HG03095 (cell line): ENCODE data around the gene MEGF11.

Experiments
- ATAC-seq: cut with Tn5 transposase; IDR thresholded peaks from one replicate; pipeline ENCODE4 v1.9.1; 2021; ENCODE audit warnings: moderate library complexity; ENCODE audit not compliant: unreplicated experiment

Gene MEGF11

DNA sequence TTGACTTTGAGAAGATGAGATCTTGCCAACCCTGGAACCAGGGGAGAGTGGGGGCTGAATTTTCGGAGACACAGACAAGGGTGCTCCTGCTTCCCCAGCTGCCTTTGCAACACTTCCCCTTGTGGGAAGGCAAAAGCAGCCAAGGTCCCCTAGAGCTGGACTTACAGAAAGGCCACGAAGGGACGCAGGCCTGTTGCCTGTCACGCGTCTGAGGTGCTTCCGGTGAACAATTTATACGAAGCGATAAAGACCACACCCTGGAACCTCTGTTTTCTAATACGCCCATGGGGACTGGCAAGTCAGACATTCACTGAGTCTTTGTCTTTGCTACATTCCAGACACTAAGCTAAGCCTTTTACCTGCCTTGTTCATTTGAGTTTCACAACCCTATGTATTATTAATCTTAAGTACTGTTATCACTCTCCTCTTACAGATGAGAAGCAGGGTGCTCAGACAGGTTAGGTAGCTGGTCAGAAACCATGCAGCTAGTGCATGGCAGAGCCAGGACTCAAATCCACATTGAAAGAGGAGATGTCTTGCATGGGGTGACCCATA is 13.2 kb downstream of the MEGF11 start:
- ATAC-seq = no peak

DNA sequence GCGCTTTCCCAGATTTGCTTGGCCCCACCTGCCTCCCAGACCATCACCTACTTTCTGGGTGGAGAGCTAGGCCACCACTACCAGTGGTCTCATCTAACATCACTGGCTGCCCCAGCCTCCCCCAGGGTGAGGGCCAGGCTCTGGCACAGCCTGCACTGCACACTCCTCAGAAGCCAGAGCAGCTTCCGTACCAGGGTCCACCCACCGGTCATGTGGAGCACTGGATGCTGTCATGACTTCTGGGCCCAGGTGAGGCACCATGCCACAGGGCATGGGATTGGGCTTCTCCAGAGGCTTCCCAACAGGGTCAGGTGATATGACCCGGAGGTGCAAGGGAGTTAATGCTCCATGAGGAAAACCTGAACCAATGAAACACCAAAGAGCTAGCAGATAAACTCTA is 14.0 kb downstream of the MEGF11 start:
- ATAC-seq = no peak

DNA sequence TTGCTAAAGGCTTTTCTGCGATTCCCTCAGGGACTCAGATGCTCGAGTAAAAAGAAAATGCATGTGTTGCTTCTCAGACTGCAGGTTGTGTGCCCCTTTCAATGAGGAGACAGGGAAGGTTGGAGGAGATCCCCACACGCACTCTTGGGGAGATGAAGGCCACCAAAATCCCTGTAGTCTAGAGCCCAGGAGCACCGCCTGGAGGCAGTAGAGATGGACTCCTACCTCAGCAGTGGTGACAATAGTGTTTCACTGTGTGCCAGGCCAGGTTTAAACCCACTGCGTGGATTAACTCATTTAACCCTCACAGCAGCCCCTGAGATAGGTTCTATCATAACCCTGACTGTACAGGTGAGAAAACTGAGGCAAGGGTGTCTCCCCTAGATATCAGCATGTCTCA is 15.2 kb downstream of the MEGF11 start:
- no peak for ATAC-seq

DNA sequence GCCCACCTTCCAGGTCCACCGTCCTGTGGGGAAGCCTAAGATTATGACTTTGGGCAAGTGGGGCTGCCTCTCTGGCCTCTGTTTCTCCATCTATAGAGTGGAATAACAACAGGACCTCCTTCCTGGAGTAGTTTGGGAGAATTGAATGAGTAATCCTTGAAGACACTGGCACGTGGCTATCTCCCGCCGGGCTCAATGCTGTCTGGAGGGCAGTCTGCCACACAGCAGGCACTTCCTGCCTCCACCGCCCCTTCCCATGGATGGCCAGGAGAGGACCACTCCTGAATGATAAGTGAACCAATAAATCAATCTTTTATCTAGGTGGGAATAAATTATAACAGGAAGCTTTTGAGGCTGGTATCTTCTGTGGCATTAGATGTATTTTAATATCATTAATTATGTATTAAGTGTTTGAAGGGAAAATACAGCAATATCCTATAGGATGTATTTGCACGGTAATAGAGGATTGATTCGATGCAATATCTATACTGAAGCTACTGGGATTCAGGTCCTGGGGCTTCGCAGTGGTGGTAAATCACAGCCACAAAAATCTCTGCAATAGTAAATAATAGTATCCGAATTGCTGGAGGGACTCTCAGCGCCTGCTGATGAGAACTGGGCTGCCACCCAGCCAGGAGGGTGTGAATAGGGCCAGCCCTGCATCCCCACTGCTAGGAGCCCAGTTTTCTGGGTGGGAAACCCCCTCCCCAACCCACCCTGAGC is 15.9 kb downstream of the MEGF11 start:
- no peak for ATAC-seq

DNA sequence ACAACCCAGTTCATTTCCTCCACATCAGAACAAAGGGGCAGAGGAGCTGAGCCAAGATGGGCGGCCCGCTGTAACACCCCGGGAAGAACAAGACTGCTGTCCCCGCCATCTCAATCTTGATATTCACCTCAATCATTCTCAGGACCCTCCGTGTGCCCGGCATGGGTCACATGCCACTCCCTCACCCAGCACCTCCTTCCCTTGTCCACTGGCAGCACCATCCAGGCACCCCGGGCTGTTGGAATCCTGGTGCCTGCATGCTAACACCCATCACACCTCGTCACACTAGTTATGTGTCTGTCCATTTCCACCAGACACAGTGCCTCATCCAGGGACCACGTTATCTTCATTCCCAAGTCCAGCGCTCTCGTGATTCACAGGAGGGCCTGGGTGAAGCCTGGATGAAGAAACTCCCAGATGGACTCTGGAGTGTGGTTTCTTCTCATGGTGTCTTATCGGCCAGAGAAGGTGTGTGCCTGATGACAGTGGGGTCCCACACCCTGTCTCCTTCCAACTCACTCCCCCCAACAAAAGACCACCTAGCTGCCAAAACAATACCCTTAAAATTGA is 16.7 kb downstream of the MEGF11 start:
- no peak for ATAC-seq

DNA sequence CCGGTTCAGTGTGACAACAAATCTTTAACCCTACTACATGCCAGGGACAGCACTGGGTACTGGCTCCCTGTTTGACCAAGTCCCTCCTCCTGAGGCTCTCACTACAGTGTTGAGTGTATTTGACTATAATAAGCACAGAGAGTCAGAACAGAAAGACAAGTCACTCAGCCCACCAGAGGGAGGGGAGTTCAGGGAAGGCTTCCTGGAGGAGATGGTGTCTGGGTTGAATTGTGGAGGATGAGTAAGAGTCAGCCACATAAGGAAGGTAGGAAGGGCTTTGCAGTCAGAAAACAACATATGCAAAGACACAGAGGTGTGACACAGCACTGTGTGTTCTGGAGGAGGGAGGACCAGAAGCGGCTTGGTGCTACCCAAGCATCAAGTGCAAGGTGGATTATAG is 17.7 kb downstream of the MEGF11 start:
- ATAC-seq = no peak

DNA sequence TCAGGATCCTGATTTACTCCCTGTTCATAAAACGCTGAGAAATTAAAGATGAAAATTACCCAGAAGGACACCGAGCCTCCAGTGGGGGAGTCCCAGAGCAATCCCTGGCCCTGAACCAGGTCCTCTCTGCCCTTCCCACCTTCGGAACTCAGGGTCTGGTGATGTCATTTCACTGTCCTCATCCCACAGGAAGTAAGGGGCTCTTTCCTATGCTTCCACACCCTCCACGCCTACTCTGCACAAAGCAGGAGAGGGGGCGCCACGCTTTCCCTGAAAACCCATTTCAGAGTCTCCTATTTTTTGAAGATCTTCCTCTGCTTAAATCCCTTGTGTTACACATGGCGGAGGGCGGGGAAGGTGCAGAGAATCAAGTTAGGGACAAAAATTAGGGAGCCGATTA is 18.8 kb downstream of the MEGF11 start:
- ATAC-seq = no peak

DNA sequence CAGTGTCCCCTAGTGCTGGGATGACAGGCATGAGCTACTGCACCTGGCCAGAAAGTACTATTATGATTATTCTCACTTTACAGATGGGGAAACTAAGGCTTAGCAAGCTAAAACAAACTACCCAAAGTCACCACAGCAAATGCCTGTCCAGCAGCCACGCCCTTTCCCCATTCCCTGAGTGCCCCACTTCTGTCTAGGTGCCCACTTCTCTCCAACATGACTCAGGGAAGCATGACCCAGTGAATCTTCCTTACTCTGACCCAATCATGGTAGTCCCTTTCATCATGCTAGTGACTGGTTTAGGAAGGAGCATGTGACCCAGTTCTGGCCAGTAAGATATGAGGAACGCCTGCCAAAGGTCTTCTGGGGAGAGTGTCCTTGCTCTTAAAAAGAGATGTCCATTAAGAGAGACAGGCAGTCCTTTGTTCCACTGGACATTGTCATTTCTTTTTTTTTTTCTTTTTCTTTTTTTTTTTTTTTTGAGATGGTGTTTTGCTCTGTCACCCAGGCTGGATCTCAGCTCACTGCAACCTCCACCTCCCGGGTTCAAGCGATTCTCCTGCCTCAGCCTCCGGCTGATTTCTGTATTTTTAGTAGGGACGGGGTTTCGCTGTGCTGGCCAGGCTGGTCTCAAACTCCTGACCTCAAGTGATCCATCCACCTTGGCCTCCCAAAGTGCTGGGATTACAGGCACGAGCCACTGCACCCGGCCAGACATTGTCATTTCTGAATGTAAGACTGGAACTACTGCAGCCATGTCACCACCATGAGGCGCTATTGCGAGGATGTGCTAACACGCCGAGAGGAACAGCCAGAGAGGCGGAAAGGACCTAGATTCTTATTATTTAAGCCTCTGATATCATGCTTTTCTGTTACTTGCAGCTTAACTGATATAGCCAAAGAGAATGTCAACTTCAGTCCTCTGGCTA is 19.8 kb downstream of the MEGF11 start:
- no peak for ATAC-seq

DNA sequence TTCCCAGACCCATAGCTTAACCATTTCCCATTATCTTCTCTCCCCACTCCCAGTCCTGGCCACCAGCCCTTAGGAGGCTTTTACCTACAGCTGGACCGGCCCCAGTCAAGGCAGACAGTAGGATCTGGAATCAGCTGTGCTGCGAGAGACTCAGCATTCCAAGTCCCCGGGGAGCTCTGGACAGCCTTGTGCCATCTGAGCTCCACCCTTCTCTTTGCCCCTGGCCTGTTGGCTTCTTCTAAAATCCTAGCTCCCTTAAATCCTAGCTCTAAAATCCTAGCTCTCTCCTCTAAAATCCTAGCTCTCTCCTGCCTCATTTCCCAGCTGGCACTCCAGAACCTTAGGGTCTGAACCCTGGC is 21.3 kb downstream of the MEGF11 start:
- ATAC-seq = no peak

DNA sequence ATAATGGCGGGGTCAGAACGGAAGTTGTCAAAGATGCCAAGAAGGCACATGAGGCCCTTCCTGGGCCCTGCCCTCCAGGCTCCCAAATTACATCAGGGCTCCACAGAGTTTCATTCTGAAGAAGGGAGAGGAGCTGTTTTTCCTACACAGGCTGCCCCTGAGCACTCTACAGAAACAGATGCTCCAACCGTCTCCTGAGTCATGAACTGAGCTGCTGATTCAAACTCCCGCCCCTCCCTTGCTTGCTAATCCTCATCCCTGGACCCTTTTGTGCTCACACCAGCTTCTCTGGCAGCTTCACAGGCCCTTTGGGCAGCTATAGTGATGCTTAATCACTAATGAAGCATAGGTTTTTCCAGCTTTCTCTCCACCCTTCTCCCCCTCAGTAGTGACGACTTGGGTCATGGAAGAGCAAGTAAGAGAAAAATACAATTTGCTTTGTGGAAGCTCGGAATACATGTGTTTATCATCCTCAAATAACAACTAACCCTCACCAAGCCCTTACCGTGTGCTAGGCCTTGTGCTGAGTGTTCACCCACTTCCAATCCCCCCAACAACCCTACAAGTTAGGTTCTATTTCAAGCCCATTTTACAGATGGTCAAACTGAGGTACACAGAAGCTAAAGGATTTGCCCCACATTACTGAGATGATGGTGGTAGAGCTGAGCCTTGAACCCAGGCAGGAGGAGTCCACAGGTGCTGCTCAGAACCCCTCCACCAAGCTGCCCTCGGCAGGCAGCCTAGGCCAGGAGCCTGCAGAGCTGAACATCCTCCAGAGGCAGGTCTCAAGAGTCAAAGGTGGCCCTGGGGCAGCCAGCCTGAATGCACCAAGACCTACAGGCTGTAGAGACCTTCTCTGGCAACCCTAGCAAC is 21.9 kb downstream of the MEGF11 start:
- no peak for ATAC-seq

DNA sequence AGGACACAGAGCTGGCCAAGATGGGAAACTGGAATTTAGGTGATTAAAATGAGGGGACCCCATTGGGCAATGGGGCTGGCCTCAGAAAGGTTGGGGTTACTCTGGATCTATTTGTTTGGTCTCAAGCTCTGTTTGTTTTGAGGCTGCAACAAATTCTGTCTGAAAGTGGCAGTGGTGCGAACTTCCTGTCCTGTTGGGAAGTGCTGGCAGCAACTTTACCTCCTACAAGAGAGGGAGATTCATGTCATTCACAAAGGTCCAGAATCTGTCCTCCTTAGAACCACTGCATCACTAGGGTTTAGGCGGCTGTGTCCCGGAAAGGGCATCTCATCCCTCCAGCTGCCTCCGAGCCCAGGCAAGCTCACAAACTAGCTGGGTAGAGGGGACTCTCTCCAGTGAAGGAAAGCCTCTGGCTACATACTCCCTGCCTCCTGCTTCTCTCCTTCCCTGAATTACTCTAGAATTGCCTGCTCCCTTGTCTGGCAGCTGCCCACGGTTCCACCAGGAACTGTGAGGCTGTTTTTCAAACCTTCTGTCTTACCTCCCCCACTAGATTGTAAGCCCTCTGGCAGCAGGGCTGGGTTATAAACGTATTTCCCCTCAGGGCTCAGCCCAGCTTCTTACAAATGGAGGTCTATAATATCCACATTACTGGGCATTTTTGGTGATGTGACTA is 23.6 kb downstream of the MEGF11 start:
- no peak for ATAC-seq

DNA sequence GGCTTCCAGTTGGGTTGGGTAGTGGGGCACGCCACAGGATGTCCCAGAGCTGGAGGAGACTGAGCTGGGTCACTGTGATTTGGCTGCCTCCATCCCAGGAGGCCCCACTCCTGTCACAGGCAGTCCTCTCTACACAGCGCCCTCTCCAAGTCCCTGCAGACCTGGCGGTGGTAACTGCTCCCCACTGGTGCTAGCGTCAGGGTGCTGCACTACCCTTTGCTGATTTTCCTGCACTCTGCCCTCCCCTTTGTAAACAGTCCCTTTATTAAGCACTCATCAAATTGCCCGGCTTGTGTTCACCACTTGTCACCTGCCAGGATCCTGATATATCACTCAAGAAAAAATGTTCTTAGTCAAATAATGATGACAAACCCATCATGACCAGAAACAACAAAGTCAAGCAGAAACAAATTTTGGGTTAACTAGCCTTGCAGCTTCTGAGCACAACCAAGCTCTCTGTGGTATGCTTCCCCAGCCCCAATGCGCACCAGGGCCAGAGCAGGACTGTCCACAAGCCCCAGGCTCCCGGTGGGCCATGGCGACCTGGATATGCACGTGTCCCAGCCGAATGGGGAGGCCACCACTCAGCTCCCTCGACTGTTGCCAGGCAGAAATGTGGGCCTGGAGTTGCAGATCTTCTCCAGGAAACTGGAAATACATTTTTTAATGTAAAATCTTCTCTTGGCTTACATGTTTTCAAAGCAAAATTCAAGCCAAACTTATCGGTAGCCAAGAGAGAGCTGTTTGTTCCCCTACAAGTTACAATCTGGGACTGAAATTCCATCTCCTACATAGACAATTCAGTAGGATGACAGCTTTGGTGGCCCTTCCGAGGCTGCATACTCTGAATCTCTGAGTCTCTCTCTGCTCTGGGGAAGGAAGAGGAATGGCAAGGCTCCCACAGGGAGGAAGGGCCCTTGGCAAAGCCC is 24.5 kb downstream of the MEGF11 start:
- ATAC-seq = no peak

DNA sequence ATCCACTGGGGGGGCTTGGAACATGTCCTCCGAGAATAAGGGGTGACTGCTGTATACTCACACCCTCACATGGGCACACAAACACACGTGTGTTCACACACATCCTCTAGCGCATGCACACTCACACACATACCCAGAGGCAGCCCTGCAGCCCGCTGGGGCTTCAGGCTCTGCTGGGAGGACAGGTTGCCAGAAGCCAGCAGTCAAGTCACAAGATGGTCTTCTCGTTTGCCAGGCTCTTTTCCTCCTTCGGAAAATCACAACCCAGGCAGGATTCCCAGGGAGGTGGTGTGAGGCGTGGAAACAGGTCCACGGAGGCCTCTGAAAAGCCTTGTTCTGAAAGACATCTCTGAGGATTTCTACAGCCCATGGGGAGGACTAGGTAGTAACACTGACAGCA is 26.8 kb downstream of the MEGF11 start:
- no peak for ATAC-seq

DNA sequence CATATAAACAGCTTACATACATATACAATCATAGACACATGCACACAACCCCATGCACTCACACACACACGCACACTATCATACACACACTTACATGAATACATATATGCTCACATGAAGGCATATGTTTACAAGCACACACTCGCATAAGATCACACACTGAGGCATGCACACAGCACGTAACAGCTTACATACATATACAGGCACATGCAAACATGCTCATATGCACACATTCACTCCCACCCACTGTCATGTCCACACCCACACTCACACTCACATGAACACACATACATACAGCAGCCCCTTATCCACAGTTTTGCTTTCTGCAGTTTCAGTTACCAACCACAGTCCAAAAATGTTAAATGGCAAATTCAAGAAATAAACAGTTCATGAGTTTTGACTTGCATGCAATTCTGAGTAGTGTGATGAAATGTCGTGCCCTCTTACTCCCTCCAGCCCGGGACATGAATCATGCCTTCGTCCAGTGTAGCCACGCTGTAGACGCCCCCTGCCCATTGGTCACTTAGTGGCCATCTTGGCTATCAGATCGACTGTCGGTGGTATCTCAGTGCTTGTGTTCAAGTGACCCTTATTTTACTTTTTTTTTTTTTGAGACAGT is 27.8 kb downstream of the MEGF11 start:
- no peak for ATAC-seq

DNA sequence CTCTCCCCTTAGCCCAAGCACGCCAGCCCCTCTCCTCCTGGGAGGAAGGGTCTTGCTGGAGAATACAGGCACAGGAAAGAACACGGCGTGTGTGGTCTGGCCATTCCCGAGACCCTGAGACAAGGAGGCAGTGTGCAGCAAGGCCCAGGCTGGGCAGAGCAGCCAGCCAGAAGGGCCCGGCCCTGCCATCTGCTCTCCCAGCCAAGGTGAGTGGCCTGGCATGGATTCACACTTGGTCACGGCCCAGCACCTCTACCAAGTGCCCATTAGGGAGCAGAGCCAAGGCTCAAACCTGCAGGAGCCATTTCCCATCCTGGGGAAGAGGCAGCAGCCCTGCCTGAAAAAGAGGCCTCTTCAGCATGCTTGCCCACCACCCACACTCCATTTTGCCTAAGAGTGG is 28.6 kb downstream of the MEGF11 start:
- ATAC-seq = no peak

DNA sequence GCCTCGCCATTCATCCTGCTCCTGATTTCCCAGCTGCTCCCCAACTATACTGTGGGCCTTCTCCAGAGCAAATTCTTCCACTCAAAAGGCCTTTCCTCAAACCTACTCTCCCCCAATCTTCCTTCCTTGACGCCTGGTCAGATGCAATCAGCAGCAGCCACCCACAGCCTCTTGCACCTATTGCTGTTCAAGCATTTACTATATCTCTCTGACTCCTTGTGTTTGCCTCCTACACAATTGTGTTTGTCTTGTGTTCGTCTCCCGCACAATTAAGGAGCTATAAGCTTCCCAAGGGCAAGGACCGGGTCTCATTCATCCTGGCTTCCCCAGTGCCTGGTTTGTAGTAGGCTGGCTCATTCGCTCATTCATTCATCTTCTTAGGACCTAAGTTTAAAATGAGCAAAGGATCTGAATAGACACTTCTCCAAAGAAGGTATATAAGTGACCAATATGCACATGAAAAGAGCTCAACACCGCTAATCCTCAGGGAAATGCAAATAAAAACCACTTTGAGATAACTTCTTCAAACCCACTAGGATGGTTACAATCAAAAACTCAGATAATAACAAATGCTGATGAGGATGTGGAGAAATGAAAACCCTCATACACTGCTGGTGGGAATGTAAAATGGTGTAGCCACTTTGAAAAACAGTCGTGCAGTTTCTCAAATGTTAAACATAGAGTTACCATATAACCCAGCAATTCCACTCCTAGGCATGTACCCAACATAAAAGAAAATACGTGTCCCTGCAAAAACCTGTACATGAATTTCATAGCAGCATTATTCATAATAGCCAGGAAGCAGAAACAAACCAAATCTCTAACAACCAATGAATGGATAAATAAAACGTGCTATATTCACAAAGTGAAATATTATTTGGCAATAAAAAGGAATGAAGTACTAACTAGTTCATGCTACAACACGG is 31.0 kb downstream of the MEGF11 start:
- ATAC-seq = no peak

DNA sequence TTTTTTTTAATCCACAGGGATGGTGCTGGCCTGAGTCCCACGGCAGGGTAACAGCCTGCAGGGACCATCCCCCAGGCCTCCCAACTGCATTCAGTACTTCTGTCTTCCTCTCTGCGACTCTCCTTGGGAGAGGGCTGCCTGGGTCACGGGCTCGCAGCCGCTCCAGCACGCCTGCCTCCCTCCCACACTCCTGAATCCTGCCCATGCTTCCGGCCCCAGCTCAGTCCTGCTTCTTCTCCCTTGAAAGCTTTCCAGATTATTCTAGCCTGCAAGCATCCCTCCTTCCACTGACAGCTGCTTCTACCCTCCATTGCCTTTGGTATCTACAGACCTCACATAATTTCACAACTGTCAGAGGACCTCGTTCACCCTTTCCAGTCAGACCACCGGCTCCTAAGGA is 32.4 kb downstream of the MEGF11 start:
- no peak for ATAC-seq

DNA sequence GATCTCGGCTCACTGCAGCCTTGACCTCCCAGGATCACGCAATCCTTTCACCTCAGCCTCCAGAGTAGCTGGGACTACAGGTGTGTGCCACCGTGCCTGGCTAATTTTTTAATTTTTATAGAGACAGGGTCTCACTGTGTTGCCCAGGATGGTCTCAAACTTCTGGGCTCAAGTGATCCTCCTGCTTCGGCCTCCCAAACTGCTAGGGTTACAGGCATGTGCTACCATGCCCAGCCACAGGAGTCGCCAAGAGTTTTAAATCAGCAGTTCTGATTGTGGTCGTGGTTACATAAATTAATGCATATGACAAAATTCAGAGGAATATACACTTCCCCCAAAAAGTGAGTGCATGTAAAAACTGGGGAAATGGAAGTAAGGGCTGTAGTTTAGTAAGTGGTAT is 32.9 kb downstream of the MEGF11 start:
- no peak for ATAC-seq
